ENCODE measurements around the gene DOCK6.

Gene DOCK6

GRCh38 chr19:11230621-11231386, 31.5 kb downstream of the DOCK6 start:
- H3K27ac ChIP-seq (ENCODE audit: poor library complexity, severe bottlenecking) = no peak overlapping the region
- H3K9me3 ChIP-seq (ENCODE audit: severe bottlenecking) = no peaks in the 10 kb centered on the region
- H3K4me1 ChIP-seq (ENCODE audit: insufficient read depth, poor library complexity, severe bottlenecking) = no peaks in the 10 kb centered on the region
- no peaks in the 10 kb centered on the region for H3K27me3 ChIP-seq (ENCODE audit: insufficient read depth, poor library complexity, severe bottlenecking)
- DNase-seq (ENCODE audit: low spot score) (no peak), ATAC-seq (ENCODE audit: low read depth) (no peak)
- H3K4me3 ChIP-seq (ENCODE audit: severe bottlenecking) = no peak overlapping the region
- peaks cover 42% of the 10 kb centered on the region for H3K36me3 ChIP-seq (ENCODE audit: low read depth)
- no peak for TF ChIP-seq CTCF (IDR thresholded peaks at IDR 0.05; ENCODE audit: poor library complexity, severe bottlenecking)

DNA sequence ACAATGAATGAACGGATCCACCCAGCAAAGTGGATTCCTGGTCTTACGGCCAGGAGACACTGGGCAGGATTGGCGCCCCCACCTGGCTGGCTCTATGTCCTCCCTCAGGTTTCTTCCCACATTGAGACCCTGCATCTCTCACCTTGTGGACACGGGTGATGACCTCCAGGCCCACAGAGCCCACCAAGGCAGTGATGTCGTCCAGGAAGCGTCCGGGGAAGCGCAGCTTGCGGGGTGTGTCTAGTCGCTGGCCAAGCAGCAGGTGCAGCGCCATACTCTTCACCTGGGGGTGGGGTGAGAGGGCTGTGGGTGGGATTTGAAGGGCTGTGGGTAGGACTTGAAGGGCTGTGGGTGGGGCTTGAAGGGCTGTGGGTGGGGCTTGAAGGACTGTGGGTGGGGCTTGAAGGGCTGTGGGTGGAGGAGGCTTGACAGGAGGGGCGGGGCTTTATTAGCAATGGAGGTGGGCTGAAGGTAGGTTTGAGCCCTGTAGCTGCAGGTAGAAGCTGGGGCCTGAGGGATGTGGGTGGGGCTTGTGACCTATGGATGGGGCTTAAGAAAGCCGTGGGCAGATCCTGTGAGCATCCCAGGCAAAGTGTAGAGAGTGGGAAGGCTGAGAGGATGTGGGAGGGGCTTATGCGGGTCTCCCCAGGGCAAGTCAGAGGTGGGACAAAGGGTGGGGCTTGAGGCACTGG, 35.0 kb downstream of the DOCK6 start:
- peak; percentile 68 for ATAC-seq (ENCODE audit: low read depth)
- no peak for DNase-seq (ENCODE audit: low spot score)
- no peak overlapping the region for H3K4me3 ChIP-seq (ENCODE audit: severe bottlenecking)
- H3K9me3 ChIP-seq (ENCODE audit: severe bottlenecking) = no peaks in the 10 kb centered on the region
- H3K4me1 ChIP-seq (ENCODE audit: insufficient read depth, poor library complexity, severe bottlenecking) = no peaks in the 10 kb centered on the region
- no peak overlapping the region for H3K27ac ChIP-seq (ENCODE audit: poor library complexity, severe bottlenecking)
- H3K27me3 ChIP-seq (ENCODE audit: insufficient read depth, poor library complexity, severe bottlenecking) = no peaks in the 10 kb centered on the region
- TF ChIP-seq CTCF (IDR thresholded peaks at IDR 0.05; ENCODE audit: poor library complexity, severe bottlenecking) = no peak
- peaks cover 30% of the 10 kb centered on the region for H3K36me3 ChIP-seq (ENCODE audit: low read depth)

- no peak for TF ChIP-seq CTCF (IDR thresholded peaks at IDR 0.05; ENCODE audit: poor library complexity, severe bottlenecking)
- Histone ChIP-seq H3K4me3 (ENCODE audit: severe bottlenecking) (no peak overlapping the region), H3K27me3 (ENCODE audit: insufficient read depth, poor library complexity, severe bottlenecking) (no peaks in the 10 kb centered on the region), H3K36me3 (ENCODE audit: low read depth) (peaks cover 32% of the 10 kb centered on the region), H3K27ac (ENCODE audit: poor library complexity, severe bottlenecking) (no peak overlapping the region), H3K9me3 (ENCODE audit: severe bottlenecking) (peaks cover 2% of the 10 kb centered on the region), H3K4me1 (ENCODE audit: insufficient read depth, poor library complexity, severe bottlenecking) (no peaks in the 10 kb centered on the region)
- no peak for ATAC-seq (ENCODE audit: low read depth)
- no peak for DNase-seq (ENCODE audit: low spot score)
Observed at GRCh38 chr19:11226716-11227166, 35.6 kb downstream of the DOCK6 start.

DNA sequence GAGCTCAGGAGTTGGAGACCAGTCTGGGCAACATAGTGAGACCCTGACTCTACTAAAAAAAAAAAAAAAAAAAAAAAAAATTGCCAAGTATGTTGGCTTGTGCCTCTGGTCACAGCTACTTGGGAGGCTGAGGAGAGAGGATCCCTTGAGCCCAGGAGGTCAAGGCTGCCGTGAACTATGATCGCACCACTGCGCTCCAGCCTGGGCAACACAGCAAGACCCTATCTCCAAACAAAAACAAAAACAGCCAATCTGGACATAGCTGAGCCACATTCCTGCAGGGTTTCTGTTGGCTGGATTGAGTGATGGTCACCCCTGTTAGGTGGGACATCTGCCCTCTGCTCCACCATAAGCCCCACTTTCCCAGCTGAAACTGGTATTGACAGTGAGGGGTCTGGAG, 36.5 kb downstream of the DOCK6 start:
- no peaks in the 10 kb centered on the region for H3K27me3 ChIP-seq (ENCODE audit: insufficient read depth, poor library complexity, severe bottlenecking)
- no peak overlapping the region for H3K4me3 ChIP-seq (ENCODE audit: severe bottlenecking)
- no peak for DNase-seq (ENCODE audit: low spot score)
- no peak overlapping the region for H3K27ac ChIP-seq (ENCODE audit: poor library complexity, severe bottlenecking)
- peaks cover 38% of the 10 kb centered on the region for H3K36me3 ChIP-seq (ENCODE audit: low read depth)
- TF ChIP-seq CTCF (IDR thresholded peaks at IDR 0.05; ENCODE audit: poor library complexity, severe bottlenecking) = no peak
- H3K9me3 ChIP-seq (ENCODE audit: severe bottlenecking) = peaks cover 9% of the 10 kb centered on the region
- no peaks in the 10 kb centered on the region for H3K4me1 ChIP-seq (ENCODE audit: insufficient read depth, poor library complexity, severe bottlenecking)
- no peak for ATAC-seq (ENCODE audit: low read depth)

- TF ChIP-seq CTCF (IDR thresholded peaks at IDR 0.05; ENCODE audit: poor library complexity, severe bottlenecking) = no peak
- peaks cover 9% of the 10 kb centered on the region for H3K9me3 ChIP-seq (ENCODE audit: severe bottlenecking)
- no peak overlapping the region for H3K27ac ChIP-seq (ENCODE audit: poor library complexity, severe bottlenecking)
- ATAC-seq (ENCODE audit: low read depth) (no peak), DNase-seq (ENCODE audit: low spot score) (no peak)
- H3K4me3 ChIP-seq (ENCODE audit: severe bottlenecking) = no peak overlapping the region
- H3K36me3 ChIP-seq (ENCODE audit: low read depth) = peaks cover 41% of the 10 kb centered on the region
- H3K27me3 ChIP-seq (ENCODE audit: insufficient read depth, poor library complexity, severe bottlenecking) = no peaks in the 10 kb centered on the region
- no peaks in the 10 kb centered on the region for H3K4me1 ChIP-seq (ENCODE audit: insufficient read depth, poor library complexity, severe bottlenecking)
Observed at GRCh38 chr19:11225172-11225571, 37.2 kb downstream of the DOCK6 start.

Data from RWPE2 (cell line).